IMR-90 (cell line): ENCODE measurements around the gene POLR3A. TPM values are rescaled to one million over a fixed set of nuclear protein-coding genes. Genes with fewer than 3 reads are reported as not detected.

Source experiments
- ATAC-seq: fragments of 200-7000 bp; cut with Tn5 transposase; 2 replicates; pipeline ENCODE4 v1.9.1; 2020; ENCODE audit warnings: low read depth, mild to moderate bottlenecking, moderate library complexity
- BruUV-seq: library from RNA; stranded (reverse); fragments of 400-500 nt; replicated peaks from 2 replicates; lab custom pipeline; 2021; lab: Mats Ljungman, UMichigan
- CTCF ChIA-PET: fragments of 300-600 bp; formaldehyde crosslinking; extraction: SDS; loops from one replicate; lab custom pipeline; 2021; ENCODE audit warnings: antibody characterized with exemption; lab: Yijun Ruan, JAX
- POLR2A ChIA-PET: fragments of 300-600 bp; sonication (Branson Sonifier 250); formaldehyde crosslinking; loops from one replicate; lab custom pipeline; 2022; ENCODE audit warnings: antibody characterized with exemption; ENCODE audit not compliant: unreplicated experiment; lab: Charles Lee
- DNase-seq: peaks from one replicate; pipeline ENCODE4 v3.0.0; 2013
- H2AFZ ChIP-seq: replicated peaks from 2 replicates; pipeline ENCODE3; 2013; ENCODE audit warnings: low read length, mild to moderate bottlenecking; ENCODE audit not compliant: poor library complexity
- H2AK5ac ChIP-seq: 2 replicates; pipeline ENCODE4 v1.6.1; 2013; ENCODE audit warnings: low read depth, low read length, inconsistent platforms
- H2AK9ac ChIP-seq: replicated peaks from 2 replicates; pipeline ENCODE3; 2013; ENCODE audit warnings: mild to moderate bottlenecking, low read depth, low read length, moderate library complexity; ENCODE audit not compliant: poor library complexity
- H2BK120ac ChIP-seq: 2 replicates; pipeline ENCODE4 v1.6.1; 2013; ENCODE audit warnings: low read depth, low read length, inconsistent platforms
- H2BK15ac ChIP-seq: 3 replicates; pipeline ENCODE4 v1.6.1; 2013; ENCODE audit warnings: low read depth, low read length, inconsistent platforms
- H2BK20ac ChIP-seq: 2 replicates; pipeline ENCODE4 v1.6.1; 2013; ENCODE audit warnings: low read depth, mild to moderate bottlenecking, inconsistent platforms, low read length, moderate library complexity
- H2BK5ac ChIP-seq: 2 replicates; pipeline ENCODE4 v1.6.1; 2013; ENCODE audit warnings: mild to moderate bottlenecking, low read depth, low read length, inconsistent platforms; ENCODE audit not compliant: poor library complexity, severe bottlenecking
- H3K14ac ChIP-seq: replicated peaks from 2 replicates; pipeline ENCODE4 v1.6.1; 2013; ENCODE audit warnings: low read depth, low read length, inconsistent platforms
- H3K18ac ChIP-seq: 2 replicates; pipeline ENCODE4 v1.6.1; 2013; ENCODE audit warnings: low read depth, low read length, control low read depth
- H3K23ac ChIP-seq: 2 replicates; pipeline ENCODE4 v1.6.1; 2013; ENCODE audit warnings: low read depth, low read length, inconsistent platforms
- H3K27ac ChIP-seq: 2 replicates; pipeline ENCODE4 v1.5.1; 2013; ENCODE audit warnings: mild to moderate bottlenecking, control low read depth, low read length; ENCODE audit not compliant: insufficient read depth
- H3K27me3 ChIP-seq: 2 replicates; pipeline ENCODE4 v1.6.1; 2013; ENCODE audit warnings: low read length; ENCODE audit not compliant: control insufficient read depth, insufficient read depth
- H3K36me3 ChIP-seq: 2 replicates; pipeline ENCODE4 v1.6.1; 2013; ENCODE audit warnings: low read length, mixed read lengths; ENCODE audit not compliant: control insufficient read depth, insufficient read depth
- H3K4ac ChIP-seq: 2 replicates; pipeline ENCODE4 v1.6.1; 2013; ENCODE audit warnings: low read depth, low read length, inconsistent platforms
- H3K4me1 ChIP-seq: 2 replicates; pipeline ENCODE4 v1.6.1; 2013; ENCODE audit warnings: low read length, mixed read lengths; ENCODE audit not compliant: control insufficient read depth, insufficient read depth
- H3K4me2 ChIP-seq: 2 replicates; pipeline ENCODE4 v1.6.1; 2013; ENCODE audit warnings: low read depth, mild to moderate bottlenecking, control low read depth, low read length, moderate library complexity
- H3K4me3 ChIP-seq: 2 replicates; pipeline ENCODE4 v1.5.1; 2013; ENCODE audit warnings: low read depth, mild to moderate bottlenecking, control low read depth, low read length, moderate library complexity; ENCODE audit not compliant: insufficient read depth
- H3K56ac ChIP-seq: 2 replicates; pipeline ENCODE4 v1.6.1; 2013; ENCODE audit warnings: low read length, inconsistent platforms; ENCODE audit not compliant: insufficient read depth; ENCODE audit errors: extremely low read depth
- H3K79me1 ChIP-seq, 2 experiments: 2 replicates each; pipeline ENCODE4 v1.6.1; 2013; ENCODE audit warnings: low read length in 2 of 2, inconsistent platforms in 1 of 2, low read depth in 1 of 2
- H3K9ac ChIP-seq: 2 replicates; pipeline ENCODE4 v1.6.1; 2013; ENCODE audit warnings: low read depth, low read length, control low read depth
- H3K9me1 ChIP-seq: 2 replicates; pipeline ENCODE4 v1.6.1; 2013; ENCODE audit warnings: low read length, inconsistent platforms; ENCODE audit not compliant: insufficient read depth
- H3K9me3 ChIP-seq: 2 replicates; pipeline ENCODE4 v1.6.1; 2013; ENCODE audit warnings: low read length; ENCODE audit not compliant: control insufficient read depth, insufficient read depth
- H4K20me1 ChIP-seq: 2 replicates; pipeline ENCODE4 v1.6.1; 2013; ENCODE audit warnings: low read length, inconsistent platforms; ENCODE audit not compliant: insufficient read depth
- H4K5ac ChIP-seq: 2 replicates; pipeline ENCODE4 v1.6.1; 2013; ENCODE audit warnings: mild to moderate bottlenecking, low read depth, low read length, control low read depth
- H4K8ac ChIP-seq, 2 experiments: 2 replicates each; pipeline ENCODE4 v1.6.1; 2013; ENCODE audit warnings: low read depth in 2 of 2, low read length in 2 of 2, control low read depth in 1 of 2, inconsistent platforms in 1 of 2
- H4K91ac ChIP-seq: 2 replicates; pipeline ENCODE4 v1.6.1; 2013; ENCODE audit warnings: low read depth, low read length, inconsistent platforms; ENCODE audit not compliant: insufficient read depth
- CEBPB ChIP-seq: IDR thresholded peaks from 2 replicates; pipeline ENCODE4 v1.6.1; 2012; ENCODE audit warnings: low read depth, low read length, improper control_type of control experiment
- CHD1 ChIP-seq: IDR thresholded peaks from 2 replicates; pipeline ENCODE4 v1.6.1; 2012; ENCODE audit warnings: low read depth, low read length, improper control_type of control experiment
- FOS ChIP-seq: fragments of 150-350 bp; IDR thresholded peaks from 2 replicates; pipeline ENCODE4 v1.6.1; 2016; ENCODE audit warnings: low read depth, low read length
- MAFK ChIP-seq: IDR thresholded peaks from 2 replicates; pipeline ENCODE4 v1.6.1; 2012; ENCODE audit warnings: low read depth, low read length, improper control_type of control experiment
- MAZ ChIP-seq: IDR thresholded peaks from 2 replicates; pipeline ENCODE4 v1.6.1; 2012; ENCODE audit warnings: low read depth, mild to moderate bottlenecking, low read length, improper control_type of control experiment, moderate library complexity, borderline replicate concordance
- MXI1 ChIP-seq: IDR thresholded peaks from 2 replicates; pipeline ENCODE4 v1.6.1; 2012; ENCODE audit warnings: low read depth, mild to moderate bottlenecking, low read length, moderate library complexity, borderline replicate concordance
- NFE2L2 ChIP-seq: fragments of 150-350 bp; IDR thresholded peaks from 2 replicates; pipeline ENCODE4 v1.6.1; 2016; ENCODE audit warnings: low read depth, mild to moderate bottlenecking, low read length
- RAD21 ChIP-seq: IDR thresholded peaks from 2 replicates; pipeline ENCODE4 v1.6.1; 2012; ENCODE audit warnings: low read length, improper control_type of control experiment
- RCOR1 ChIP-seq: IDR thresholded peaks from 2 replicates; pipeline ENCODE4 v1.6.1; 2012; ENCODE audit warnings: mild to moderate bottlenecking, low read length, improper control_type of control experiment; ENCODE audit not compliant: insufficient replicate concordance
- RFX5 ChIP-seq: IDR thresholded peaks from 2 replicates; pipeline ENCODE4 v1.8.0; 2012; ENCODE audit warnings: low read depth, mild to moderate bottlenecking, low read length, moderate library complexity
- SMC3 ChIP-seq: fragments of 150-350 bp; IDR thresholded peaks from 2 replicates; pipeline ENCODE4 v1.6.1; 2016; ENCODE audit warnings: low read depth, mild to moderate bottlenecking, antibody characterized with exemption, low read length, moderate library complexity
- WGBS, 2 experiments: methylation state at CpG; one replicate each; pipeline versions ENCODE4 v1.1.5 to v1.1.7; 2013; ENCODE audit warnings: missing lambda C conversion rate in 2 of 2; ENCODE audit not compliant: insufficient read length in 1 of 2; ENCODE audit errors: extremely low coverage in 2 of 2; 5-methylcytosine and 5-hydroxymethylcytosine counted together
- dilution Hi-C: fragments of 300-500 bp; cut with HindIII; formaldehyde crosslinking; loops from one replicate; pipeline ENCODE4 v1.14.3; 2018; ENCODE audit warnings: low sequenced_read_pairs; ENCODE audit not compliant: unreplicated experiment
- in situ Hi-C: fragments of 300-500 bp; cut with MboI; formaldehyde crosslinking; loops from 3 replicates; pipeline ENCODE4 v1.14.3; 2019; ENCODE audit warnings: low sequenced_read_pairs, inconsistent platforms, mixed read lengths
- intact Hi-C: fragments of 100-400 bp; cut with micrococcal nuclease; formaldehyde crosslinking; loops from 2 replicates; pipeline ENCODE4 v1.10.0; 2022
- polyA plus RNA-seq, 3 experiments: library from polyadenylated mRNA; depleted of rRNA; stranded (reverse); fragments of >200 nt; gene quantifications; 2 replicates each; pipeline ENCODE4 v1.2.3, GENCODE V29; 2012; ENCODE audit warnings: low replicate concordance in 1 of 3
- total RNA-seq: library from RNA; depleted of rRNA; stranded (reverse); fragments of >200 nt; gene quantifications from 2 replicates; pipeline ENCODE4 v1.2.3, GENCODE V29; 2012
- TF ChIP-seq, protein P1 (sequence below): conservative IDR thresholded peaks from 2 replicates; pipeline ENCODE4 v1.5.1; 2012; ENCODE audit warnings: mild to moderate bottlenecking, low read depth, low read length, improper control_type of control experiment
- TF ChIP-seq, protein P2 (sequence below): fragments of 150-350 bp; IDR thresholded peaks from 2 replicates; pipeline ENCODE4 v1.6.1; 2016; ENCODE audit warnings: low read depth, mild to moderate bottlenecking, low read length, moderate library complexity, borderline replicate concordance
- TF ChIP-seq, protein P3 (sequence below): fragments of 150-350 bp; IDR thresholded peaks from 2 replicates; pipeline ENCODE4 v1.6.1; 2017; ENCODE audit warnings: mild to moderate bottlenecking, antibody characterized with exemption, low read length, low read depth

Gene POLR3A
- total and polyA plus RNA-seq, 2 of the 4 experiments (the other 2 are of a cell fraction): 11.9 to 24.4 TPM

DNA sequence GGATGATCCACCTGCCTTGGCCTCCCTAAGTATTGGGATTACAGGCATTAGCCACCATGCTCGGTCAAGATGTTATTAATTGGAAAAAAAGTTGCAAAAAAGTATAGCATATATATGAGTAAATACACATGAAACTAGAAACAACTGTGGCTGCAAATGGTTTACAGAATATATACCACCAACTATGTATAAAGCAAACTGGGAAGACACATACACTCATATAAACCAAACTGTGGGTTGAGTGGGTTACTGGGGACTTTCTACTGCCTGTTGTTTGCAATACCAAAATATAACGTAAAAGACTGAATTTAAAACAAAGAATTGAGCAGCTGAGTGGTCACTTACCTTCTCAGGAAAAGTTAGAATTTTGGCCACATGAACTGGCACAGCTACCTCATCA, 8.1 kb downstream of the POLR3A start:
- WGBS, 2 experiments: 80% methylated on average over 1 of the region's 2 CpGs; no CpG with 5 or more reads in 1 of the 2 experiments
- H3K9me1 ChIP-seq: no peaks in the 10 kb centered on the region
- no peaks in the 10 kb centered on the region for H3K9me3 ChIP-seq
- H2AFZ ChIP-seq: no peak overlapping the region
- no peaks in the 10 kb centered on the region; the same call in 1 of the 2 replicates for H4K20me1 ChIP-seq
- peaks cover 5% of the 10 kb centered on the region for H3K4me1 ChIP-seq
- no peak overlapping the region for H3K4me3 ChIP-seq
- no peak overlapping the region for H3K56ac ChIP-seq
- no peak overlapping the region for H2BK20ac ChIP-seq
- in situ Hi-C loops (loop anchor here (5.0 kb wide), 1 partner anchor 39 kb away; no protein-coding TSS in a partner anchor), intact Hi-C loops (loop anchor here (5.0 to 10.0 kb wide), 2 partner anchors 34 to 96 kb away; partner anchors contain the start of gene DLG5), dilution Hi-C loops (no loop called here)
- peaks cover 80% of the 10 kb centered on the region for H3K36me3 ChIP-seq
- no peak overlapping the region for H3K4ac ChIP-seq
- H2AK9ac ChIP-seq: no peak overlapping the region
- no peaks in the 10 kb centered on the region for H3K27me3 ChIP-seq
- peaks cover 1 to 14% of the 10 kb centered on the region in 2 experiments for H3K79me1 ChIP-seq
- H3K18ac ChIP-seq: no peak overlapping the region
- H4K8ac ChIP-seq: no peak overlapping the region
- no peak overlapping the region for H2BK120ac ChIP-seq
- DNase-seq (no peak), ATAC-seq (no peak)
- no TSS peak for BruUV-seq
- no peak overlapping the region for H3K9ac ChIP-seq
- H4K5ac ChIP-seq: no peak overlapping the region
- no peak overlapping the region for H2BK5ac ChIP-seq
- CTCF ChIA-PET: no interaction called here
- no peak overlapping the region for H2BK15ac ChIP-seq
- POLR2A ChIA-PET: no interaction called here
- no peak overlapping the region for H3K14ac ChIP-seq
- no peak overlapping the region for H3K27ac ChIP-seq
- no peak overlapping the region for H3K4me2 ChIP-seq
- no peak overlapping the region for H4K91ac ChIP-seq
- TF ChIP-seq, protein P1, sequence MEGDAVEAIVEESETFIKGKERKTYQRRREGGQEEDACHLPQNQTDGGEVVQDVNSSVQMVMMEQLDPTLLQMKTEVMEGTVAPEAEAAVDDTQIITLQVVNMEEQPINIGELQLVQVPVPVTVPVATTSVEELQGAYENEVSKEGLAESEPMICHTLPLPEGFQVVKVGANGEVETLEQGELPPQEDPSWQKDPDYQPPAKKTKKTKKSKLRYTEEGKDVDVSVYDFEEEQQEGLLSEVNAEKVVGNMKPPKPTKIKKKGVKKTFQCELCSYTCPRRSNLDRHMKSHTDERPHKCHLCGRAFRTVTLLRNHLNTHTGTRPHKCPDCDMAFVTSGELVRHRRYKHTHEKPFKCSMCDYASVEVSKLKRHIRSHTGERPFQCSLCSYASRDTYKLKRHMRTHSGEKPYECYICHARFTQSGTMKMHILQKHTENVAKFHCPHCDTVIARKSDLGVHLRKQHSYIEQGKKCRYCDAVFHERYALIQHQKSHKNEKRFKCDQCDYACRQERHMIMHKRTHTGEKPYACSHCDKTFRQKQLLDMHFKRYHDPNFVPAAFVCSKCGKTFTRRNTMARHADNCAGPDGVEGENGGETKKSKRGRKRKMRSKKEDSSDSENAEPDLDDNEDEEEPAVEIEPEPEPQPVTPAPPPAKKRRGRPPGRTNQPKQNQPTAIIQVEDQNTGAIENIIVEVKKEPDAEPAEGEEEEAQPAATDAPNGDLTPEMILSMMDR: no peak
- TF ChIP-seq, protein P2, sequence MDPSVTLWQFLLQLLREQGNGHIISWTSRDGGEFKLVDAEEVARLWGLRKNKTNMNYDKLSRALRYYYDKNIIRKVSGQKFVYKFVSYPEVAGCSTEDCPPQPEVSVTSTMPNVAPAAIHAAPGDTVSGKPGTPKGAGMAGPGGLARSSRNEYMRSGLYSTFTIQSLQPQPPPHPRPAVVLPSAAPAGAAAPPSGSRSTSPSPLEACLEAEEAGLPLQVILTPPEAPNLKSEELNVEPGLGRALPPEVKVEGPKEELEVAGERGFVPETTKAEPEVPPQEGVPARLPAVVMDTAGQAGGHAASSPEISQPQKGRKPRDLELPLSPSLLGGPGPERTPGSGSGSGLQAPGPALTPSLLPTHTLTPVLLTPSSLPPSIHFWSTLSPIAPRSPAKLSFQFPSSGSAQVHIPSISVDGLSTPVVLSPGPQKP: no peak
- TF ChIP-seq MAFK: no peak
- TF ChIP-seq RAD21: no peak
- TF ChIP-seq, protein P3, sequence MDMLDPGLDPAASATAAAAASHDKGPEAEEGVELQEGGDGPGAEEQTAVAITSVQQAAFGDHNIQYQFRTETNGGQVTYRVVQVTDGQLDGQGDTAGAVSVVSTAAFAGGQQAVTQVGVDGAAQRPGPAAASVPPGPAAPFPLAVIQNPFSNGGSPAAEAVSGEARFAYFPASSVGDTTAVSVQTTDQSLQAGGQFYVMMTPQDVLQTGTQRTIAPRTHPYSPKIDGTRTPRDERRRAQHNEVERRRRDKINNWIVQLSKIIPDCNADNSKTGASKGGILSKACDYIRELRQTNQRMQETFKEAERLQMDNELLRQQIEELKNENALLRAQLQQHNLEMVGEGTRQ: no peak
- TF ChIP-seq MAZ: no peak
- TF ChIP-seq RCOR1: no peak
- TF ChIP-seq CHD1: no peak
- no peak for TF ChIP-seq CEBPB
- no peak for TF ChIP-seq FOS
- TF ChIP-seq NFE2L2: no peak
- TF ChIP-seq RFX5: no peak
- no peak for TF ChIP-seq SMC3
- TF ChIP-seq MXI1: no peak
- no peak overlapping the region for H3K23ac ChIP-seq
- no peak overlapping the region for H2AK5ac ChIP-seq
